HT-29 (cell line): ENCODE results near the gene SFRP2. TPM values are rescaled to one million over a fixed set of nuclear protein-coding genes. Genes with fewer than 3 reads are reported as not detected.

Experiments used
- DNase-seq: peaks from one replicate; pipeline ENCODE4 v3.0.0-alpha.2; 2015; ENCODE audit warnings: low spot score
- total RNA-seq: library from RNA; depleted of rRNA; stranded (reverse); fragments of >200 nt; shearing (Covaris generic); gene quantifications from 2 replicates; pipeline ENCODE4 v1.2.3, GENCODE V29; 2014

Gene SFRP2
- total RNA-seq, 1 experiment from 2014 or later = not detected

- no peak for DNase-seq
Observed at GRCh38 chr4:153798420-153798819, 9.5 kb upstream of the SFRP2 start.

DNA sequence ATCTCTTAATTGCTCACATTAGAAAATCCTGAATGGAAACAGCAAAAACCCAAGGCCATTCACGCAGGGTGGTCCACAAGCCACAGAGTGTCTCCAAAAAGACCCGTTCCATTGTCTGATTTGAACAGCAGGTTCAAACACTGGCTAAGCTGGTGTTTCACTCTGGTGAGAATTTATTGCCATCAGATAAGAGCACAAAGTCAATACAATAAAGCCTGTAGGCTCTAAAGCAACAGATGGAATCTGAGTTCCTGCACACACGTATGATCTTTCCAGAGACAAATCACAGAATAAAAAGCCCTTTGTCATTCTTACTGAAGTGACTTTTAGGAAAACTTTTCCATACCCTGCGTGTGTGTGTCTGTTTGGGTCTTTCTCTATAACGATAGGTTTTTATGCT, 5.1 kb upstream of the SFRP2 start:
- peak; percentile 41 for DNase-seq

- DNase-seq = no peak
Observed at GRCh38 chr4:153792618-153793247, 3.9 kb upstream of the SFRP2 start.

DNA sequence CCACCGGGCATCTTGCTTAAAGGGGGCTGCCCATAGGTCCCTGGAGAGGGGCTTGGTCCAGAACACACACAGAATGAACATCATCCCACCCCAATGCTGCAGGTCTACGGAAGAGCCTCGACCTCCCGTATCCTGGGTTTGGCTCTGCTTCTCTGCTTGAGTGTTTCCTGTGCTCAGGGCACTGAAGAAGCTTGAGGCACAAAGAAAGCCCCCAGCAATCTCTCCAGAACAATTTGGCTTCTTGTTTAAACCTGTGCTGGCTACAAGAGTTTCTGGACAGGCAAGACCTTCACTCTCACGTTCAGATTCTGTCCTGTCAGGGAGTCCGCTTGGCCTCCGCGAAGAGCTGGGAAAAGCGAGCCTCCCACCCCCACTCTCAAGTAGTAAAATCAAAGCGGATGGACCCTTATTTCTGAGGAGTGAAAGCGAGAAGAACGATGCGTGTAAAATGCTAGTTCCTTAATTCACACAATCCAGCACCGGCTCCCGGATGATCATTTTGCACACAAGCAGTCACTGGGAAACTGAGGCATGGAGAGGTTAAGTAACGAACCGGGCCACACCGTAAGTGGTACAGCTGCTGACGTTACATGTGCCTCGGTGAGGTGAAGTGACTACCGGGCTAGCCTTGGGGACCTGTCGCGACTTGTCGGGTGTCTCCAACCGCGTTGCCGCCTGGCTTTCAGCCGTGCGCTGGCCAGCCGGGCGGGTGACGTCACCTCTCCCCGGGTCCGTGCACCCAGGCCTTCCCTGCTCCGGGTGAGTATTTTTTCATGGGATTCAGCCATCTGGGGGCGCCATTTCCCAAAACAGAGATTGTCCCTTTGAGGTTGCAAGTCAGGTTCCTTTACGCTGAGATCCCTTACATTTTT, 3.1 kb upstream of the SFRP2 start:
- no peak for DNase-seq

- DNase-seq = no peak
Observed at GRCh38 chr4:153790962-153791551, 2.2 kb upstream of the SFRP2 start.

DNA sequence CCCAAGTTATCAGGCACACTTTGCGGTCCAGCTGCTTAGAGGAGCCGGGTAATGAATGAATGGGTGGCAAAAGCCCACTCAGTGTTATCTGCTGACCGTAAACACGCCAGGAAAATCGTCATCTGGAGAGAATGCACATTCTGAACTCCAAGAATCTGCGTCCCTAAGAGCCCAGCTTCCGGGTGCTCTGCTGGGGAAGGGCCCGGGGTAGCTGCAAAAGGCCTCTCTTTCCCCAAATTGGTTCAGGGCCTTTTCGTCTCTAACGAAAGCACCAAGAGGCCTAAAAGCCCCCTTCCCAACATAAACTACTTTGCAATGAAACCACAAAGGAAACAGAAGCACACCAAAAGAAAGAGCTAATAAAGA, 1.6 kb upstream of the SFRP2 start:
- no peak for DNase-seq

- DNase-seq = no peak
Observed at GRCh38 chr4:153789741-153790499, 1.0 kb upstream of the SFRP2 start.

DNA sequence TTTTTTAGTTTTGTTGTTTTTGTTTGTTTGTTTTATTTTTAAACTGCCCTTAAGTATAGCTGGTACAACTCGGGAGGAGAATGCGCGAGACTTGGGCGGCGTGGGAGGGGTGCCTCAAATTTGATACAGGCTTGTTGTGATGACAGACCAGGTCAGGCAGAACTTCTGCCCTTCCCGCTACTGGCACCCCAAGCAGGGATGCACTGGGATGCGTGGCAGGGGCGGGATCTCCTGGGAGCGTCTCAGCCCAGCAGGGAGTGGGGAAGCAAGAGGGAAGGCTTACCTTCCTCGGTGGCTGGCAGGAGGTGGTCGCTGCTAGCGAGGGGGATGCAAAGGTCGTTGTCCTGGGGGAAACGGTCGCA, 851 bp downstream of the SFRP2 start:
- DNase-seq = no peak

- no peak for DNase-seq
Observed at GRCh38 chr4:153787575-153787974, 1.3 kb downstream of the SFRP2 start.

DNA sequence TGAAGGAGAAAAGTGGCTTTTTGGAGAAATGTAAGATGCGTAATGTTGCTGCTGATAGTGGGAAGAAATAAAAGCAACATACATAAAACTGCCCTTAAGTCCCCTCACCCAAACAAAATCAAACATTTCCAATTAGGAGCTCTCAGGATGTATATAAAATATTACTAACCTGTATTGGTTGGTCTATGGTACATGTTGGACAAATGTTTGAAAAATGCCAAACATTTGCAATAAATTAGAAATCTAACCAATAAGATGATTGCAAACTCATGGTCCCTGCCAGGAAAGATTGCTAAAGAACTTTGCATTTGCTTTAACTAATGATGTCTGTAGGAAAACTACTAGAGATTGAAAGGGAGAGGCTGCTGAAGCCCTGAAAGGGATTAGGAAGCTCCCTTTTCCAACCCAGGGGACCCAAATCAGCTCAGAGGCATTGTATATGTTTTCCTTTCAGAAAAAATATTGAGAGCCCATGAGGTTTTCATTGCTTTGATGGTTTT, 1.8 kb downstream of the SFRP2 start:
- no peak for DNase-seq

GRCh38 chr4:153785910-153786721, 2.8 kb downstream of the SFRP2 start:
- DNase-seq = peak; percentile 30

- DNase-seq = no peak
Observed at GRCh38 chr4:153784166-153784699, 4.7 kb downstream of the SFRP2 start.

DNA sequence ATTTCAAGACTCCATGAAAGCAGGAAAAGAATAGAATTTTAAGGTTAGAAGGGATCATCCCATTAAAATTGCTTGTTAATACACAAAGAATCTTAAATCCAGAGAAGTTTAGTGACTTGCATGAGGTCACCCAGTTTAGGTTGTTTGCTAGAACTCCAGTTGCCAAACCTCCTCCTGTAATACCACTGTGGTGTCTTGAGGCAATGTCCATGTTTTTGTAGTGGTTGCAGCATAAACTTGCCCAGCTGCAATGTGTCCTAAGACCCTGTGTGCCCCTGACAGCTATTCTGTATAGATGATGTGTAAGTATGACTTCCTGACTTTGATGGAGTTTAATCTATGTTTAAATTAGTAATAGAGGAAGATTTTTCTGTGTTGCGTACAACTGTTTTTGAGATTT, 6.3 kb downstream of the SFRP2 start:
- no peak for DNase-seq

GRCh38 chr4:153781717-153782416, 7.0 kb downstream of the SFRP2 start:
- no peak for DNase-seq

- no peak for DNase-seq
Observed at GRCh38 chr4:153781280-153781679, 7.6 kb downstream of the SFRP2 start.

DNA sequence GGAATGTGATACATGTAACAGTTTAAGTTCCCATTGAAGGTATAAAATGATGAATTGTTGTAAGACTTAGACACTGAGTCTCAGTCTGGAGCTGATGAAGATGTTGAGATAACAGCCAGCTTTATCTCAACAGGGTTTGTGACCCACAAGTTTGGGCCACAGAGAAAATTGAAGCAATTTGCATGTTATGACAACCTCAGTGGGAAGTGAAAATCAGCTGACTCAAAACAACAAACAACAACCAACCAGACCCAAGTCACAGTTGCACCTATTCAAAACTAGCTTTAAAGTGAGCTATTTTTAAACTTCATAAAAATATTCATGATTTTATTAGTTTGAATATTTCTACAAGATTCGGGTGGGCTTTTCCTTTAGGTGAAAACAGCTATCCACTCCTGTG, 8.0 kb downstream of the SFRP2 start:
- no peak for DNase-seq

GRCh38 chr4:153780221-153780620, 8.7 kb downstream of the SFRP2 start:
- DNase-seq = no peak

DNA sequence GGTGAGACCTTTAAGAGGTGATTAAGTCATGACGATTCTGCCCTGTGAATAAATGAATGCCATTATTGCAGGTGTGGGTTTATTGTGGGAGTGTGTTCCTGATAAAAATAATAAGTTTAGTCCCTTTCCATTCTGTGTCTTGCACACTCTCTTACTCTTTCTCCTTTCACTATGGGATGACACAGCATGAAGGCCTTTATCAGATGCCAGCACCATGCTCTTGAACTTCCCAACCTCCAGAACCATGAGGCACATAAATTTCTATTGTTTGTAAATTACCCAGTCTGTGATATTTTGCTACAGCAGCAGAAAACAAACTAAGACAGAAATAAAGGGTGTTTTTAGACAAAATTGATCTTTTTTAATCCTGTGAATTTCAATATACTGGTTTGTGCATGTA, 10.5 kb downstream of the SFRP2 start:
- no peak for DNase-seq

DNA sequence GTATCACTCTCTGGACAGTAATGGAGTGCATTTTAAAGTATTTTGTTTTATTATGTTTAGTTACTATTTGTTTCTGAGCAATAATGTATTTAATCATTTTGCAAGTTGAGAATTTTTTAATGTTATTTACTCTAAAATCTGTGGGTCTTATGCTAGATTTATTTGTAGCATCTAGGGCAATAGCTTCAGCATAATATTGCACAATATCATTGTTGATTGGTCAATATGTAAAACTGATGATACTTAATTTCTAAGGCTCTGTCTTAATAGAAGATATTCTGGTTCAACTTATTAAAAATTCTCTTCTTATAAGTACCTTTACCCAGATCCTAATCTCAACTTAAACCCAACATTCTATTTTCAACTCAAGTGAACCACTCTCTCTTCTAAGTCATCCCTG, 11.5 kb downstream of the SFRP2 start:
- DNase-seq = no peak

DNA sequence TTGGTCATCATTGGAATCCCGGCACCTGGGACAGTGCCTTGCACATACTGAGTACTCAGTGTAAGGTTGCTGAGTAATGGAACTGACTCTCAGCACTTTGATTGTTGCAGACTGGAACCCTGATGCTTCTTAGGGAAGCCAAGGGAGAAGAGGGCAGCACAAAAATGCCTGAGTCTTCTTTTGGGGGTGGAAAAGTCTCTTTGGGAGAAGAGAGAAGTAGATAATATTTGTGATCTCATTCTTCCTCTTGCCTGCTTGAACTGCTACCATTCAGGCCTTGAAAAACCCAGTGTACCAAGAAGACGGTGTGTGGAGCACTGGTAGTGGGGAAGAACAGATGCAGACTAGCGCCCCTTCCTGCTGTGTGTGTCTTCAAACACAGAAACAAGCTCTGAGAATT, 12.3 kb downstream of the SFRP2 start:
- DNase-seq = no peak
